ENCODE measurements around the gene SSB.

SSB gene

DNA sequence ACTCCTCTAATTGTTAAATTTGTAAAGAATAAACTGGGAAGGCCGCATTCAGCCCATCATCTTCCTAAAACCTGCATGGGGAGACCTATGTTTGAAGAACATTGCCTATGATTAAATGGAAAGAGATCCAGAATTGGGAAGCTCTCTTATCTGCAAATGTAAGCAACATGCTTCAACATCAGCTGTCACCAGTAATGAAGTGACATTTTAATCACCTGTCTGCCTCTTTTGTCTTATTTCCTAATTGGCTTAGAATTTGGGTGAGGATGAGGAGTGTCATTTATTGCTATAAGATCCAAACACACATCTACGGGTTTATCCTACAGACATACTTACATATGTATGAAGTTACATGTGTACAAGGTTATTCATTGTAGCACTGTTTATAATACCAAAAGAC, 26.0 kb upstream of the SSB start:
- ChIA-PET POLR2A (no interaction called here), CTCF (no interaction called here)
- TF ChIP-seq CTBP1 (IDR thresholded peaks at IDR 0.05; ENCODE audit: borderline replicate concordance): no peak
- TF ChIP-seq, protein P1, sequence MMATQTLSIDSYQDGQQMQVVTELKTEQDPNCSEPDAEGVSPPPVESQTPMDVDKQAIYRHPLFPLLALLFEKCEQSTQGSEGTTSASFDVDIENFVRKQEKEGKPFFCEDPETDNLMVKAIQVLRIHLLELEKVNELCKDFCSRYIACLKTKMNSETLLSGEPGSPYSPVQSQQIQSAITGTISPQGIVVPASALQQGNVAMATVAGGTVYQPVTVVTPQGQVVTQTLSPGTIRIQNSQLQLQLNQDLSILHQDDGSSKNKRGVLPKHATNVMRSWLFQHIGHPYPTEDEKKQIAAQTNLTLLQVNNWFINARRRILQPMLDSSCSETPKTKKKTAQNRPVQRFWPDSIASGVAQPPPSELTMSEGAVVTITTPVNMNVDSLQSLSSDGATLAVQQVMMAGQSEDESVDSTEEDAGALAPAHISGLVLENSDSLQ (IDR thresholded peaks at IDR 0.05): peak; percentile 54
- no peak for DNase-seq (ENCODE audit: extremely low spot score)

DNA sequence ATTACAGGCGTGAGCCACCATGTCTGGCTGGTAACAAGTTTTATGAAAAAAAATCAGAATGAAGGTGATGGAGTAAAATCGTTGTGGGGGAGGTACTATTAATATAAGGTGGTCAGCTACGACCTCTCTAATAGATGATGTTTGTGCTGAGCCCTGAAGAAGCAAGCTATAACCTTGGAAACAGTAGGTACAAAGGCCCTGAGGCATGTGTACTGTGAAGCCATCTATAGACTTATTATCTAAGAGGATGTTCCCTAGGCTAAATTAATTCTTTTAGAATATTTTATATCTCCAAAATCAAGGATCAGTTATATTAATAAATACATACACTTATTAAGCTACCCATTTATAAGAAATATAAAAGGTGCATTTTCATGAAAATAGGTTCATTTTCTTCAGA, 23.3 kb upstream of the SSB start:
- TF ChIP-seq, protein P1 (IDR thresholded peaks at IDR 0.05): no peak
- TF ChIP-seq FOXK2 (IDR thresholded peaks at IDR 0.05) (no peak), L3MBTL2 (conservative IDR thresholded peaks at IDR 0.05) (no peak), FOXA1 (IDR thresholded peaks at IDR 0.05) (no peak), ZNF384 (IDR thresholded peaks at IDR 0.05) (no peak), NFRKB (IDR thresholded peaks at IDR 0.05) (no peak), ELF4 (IDR thresholded peaks at IDR 0.05) (no peak)
- DNase-seq (ENCODE audit: extremely low spot score): no peak
- POLR2A ChIA-PET: no interaction called here
- CTCF ChIA-PET: interaction anchor here (1.5 kb wide), 1 partner anchor 15 kb away, joined by 5 read pairs; no protein-coding TSS in a partner anchor

DNA sequence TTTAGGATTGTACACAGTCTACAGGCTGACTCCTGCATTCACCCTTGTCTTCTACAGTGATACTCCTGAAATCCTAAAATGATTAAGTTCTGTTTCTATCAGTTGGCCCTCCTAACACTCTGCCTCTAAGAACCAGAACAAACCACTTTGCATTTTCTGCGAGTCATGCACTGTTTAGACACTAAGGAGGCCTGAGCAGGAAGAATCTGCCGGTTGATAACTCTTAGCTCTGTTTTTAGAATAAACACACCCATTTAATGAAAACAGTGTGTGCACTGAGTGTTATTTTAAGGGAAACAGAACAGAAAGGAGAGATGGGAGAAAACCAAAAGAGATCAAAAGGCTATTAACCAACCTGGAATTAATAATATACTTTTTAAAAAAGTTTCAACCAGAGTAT, 22.9 kb upstream of the SSB start:
- ChIA-PET POLR2A (no interaction called here), CTCF (interaction anchor here (1.5 kb wide), 1 partner anchor 14 kb away, joined by 5 read pairs; no protein-coding TSS in a partner anchor)
- DNase-seq (ENCODE audit: extremely low spot score): no peak
- TF ChIP-seq FOXK2 (IDR thresholded peaks at IDR 0.05): no peak
- no peak for TF ChIP-seq ZNF384 (IDR thresholded peaks at IDR 0.05)
- TF ChIP-seq NFRKB (IDR thresholded peaks at IDR 0.05): no peak
- TF ChIP-seq CTBP1 (IDR thresholded peaks at IDR 0.05; ENCODE audit: borderline replicate concordance): no peak
- TF ChIP-seq TARDBP (IDR thresholded peaks at IDR 0.05): no peak
- no peak for TF ChIP-seq LEF1 (IDR thresholded peaks at IDR 0.05; ENCODE audit: borderline replicate concordance)

DNA sequence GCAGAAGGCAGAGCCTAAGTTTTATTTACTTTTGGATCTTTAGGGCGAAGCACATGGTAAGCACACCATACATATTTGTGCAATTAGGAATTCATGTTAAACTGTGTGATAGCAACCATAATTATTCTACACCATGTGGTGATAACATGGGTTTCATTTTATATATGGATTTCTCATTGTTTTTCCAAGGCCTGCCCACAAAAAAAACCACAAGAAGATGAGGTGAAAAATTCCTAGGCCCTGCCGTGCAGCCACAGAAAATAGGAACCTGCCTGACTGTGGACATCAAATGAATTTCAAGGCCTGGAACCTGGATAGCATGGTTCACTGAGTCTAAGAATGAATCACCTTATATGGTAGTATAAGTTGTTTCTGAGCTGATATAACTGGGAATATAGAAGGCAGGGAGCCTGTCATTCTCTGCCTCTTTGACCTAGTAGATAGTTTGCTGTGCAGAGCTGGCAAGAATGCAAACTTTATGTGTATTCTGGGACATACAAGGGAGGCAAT, 22.4 kb upstream of the SSB start:
- ChIA-PET POLR2A (interaction anchor here (0.8 kb wide), 1 partner anchor 22 kb away, joined by 3 read pairs; the partner anchor contains the start of gene SSB), CTCF (no interaction called here)
- no peak for TF ChIP-seq FOXM1 (IDR thresholded peaks at IDR 0.05; ENCODE audit: borderline replicate concordance)
- TF ChIP-seq ZNF384 (IDR thresholded peaks at IDR 0.05): no peak
- TF ChIP-seq BHLHE40 (IDR thresholded peaks at IDR 0.05; ENCODE audit: borderline replicate concordance): no peak
- TF ChIP-seq FOXA1 (IDR thresholded peaks at IDR 0.05): no peak
- TF ChIP-seq, protein P1 (IDR thresholded peaks at IDR 0.05): no peak
- no peak for TF ChIP-seq TARDBP (IDR thresholded peaks at IDR 0.05)
- no peak for TF ChIP-seq NFRKB (IDR thresholded peaks at IDR 0.05)
- TF ChIP-seq LEF1 (IDR thresholded peaks at IDR 0.05; ENCODE audit: borderline replicate concordance): no peak
- no peak for TF ChIP-seq ARNT (IDR thresholded peaks at IDR 0.05)
- TF ChIP-seq SUZ12 (IDR thresholded peaks at IDR 0.05): no peak
- TF ChIP-seq FOXK2 (IDR thresholded peaks at IDR 0.05): no peak
- TF ChIP-seq L3MBTL2 (conservative IDR thresholded peaks at IDR 0.05): no peak
- TF ChIP-seq HDGF (IDR thresholded peaks at IDR 0.05; ENCODE audit: borderline replicate concordance): no peak
- no peak for TF ChIP-seq CTBP1 (IDR thresholded peaks at IDR 0.05; ENCODE audit: borderline replicate concordance)
- no peak for TF ChIP-seq ELF4 (IDR thresholded peaks at IDR 0.05)
- DNase-seq (ENCODE audit: extremely low spot score): no peak

DNA sequence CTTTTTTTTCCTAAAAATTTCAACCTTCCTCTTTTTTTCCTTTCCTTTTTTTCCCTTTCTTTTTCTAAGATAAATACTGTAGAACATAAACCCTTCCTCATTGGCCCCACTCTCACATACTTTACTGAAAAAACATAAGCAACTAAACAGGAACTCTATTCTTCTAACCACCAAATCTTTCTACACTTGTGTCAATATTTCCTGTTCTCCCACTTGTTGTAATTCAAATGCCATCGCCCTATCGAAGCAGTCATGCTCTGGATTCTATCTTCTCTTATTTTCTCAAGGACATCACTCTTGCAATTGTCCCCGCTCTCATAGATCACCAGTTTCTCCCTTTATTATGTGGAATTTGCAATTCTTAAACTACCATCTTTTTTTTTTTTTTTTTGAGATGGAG, 20.2 kb upstream of the SSB start:
- TF ChIP-seq ZNF384 (IDR thresholded peaks at IDR 0.05): no peak
- TF ChIP-seq, protein P1 (IDR thresholded peaks at IDR 0.05): no peak
- TF ChIP-seq CTBP1 (IDR thresholded peaks at IDR 0.05; ENCODE audit: borderline replicate concordance): no peak
- no peak for TF ChIP-seq FOXK2 (IDR thresholded peaks at IDR 0.05)
- no peak for TF ChIP-seq LEF1 (IDR thresholded peaks at IDR 0.05; ENCODE audit: borderline replicate concordance)
- TF ChIP-seq NFRKB (IDR thresholded peaks at IDR 0.05): no peak
- no peak for TF ChIP-seq SUZ12 (IDR thresholded peaks at IDR 0.05)
- TF ChIP-seq HDGF (IDR thresholded peaks at IDR 0.05; ENCODE audit: borderline replicate concordance): no peak
- no peak for TF ChIP-seq TARDBP (IDR thresholded peaks at IDR 0.05)
- TF ChIP-seq ELF4 (IDR thresholded peaks at IDR 0.05): no peak
- TF ChIP-seq SP1 (IDR thresholded peaks at IDR 0.05): no peak
- no peak for TF ChIP-seq FOXA1 (IDR thresholded peaks at IDR 0.05)
- no peak for TF ChIP-seq FOXM1 (IDR thresholded peaks at IDR 0.05; ENCODE audit: borderline replicate concordance)
- TF ChIP-seq ARNT (IDR thresholded peaks at IDR 0.05): no peak
- TF ChIP-seq BHLHE40 (IDR thresholded peaks at IDR 0.05; ENCODE audit: borderline replicate concordance): no peak
- no peak for TF ChIP-seq L3MBTL2 (conservative IDR thresholded peaks at IDR 0.05)
- ChIA-PET POLR2A (no interaction called here), CTCF (no interaction called here)
- no peak for DNase-seq (ENCODE audit: extremely low spot score)

DNA sequence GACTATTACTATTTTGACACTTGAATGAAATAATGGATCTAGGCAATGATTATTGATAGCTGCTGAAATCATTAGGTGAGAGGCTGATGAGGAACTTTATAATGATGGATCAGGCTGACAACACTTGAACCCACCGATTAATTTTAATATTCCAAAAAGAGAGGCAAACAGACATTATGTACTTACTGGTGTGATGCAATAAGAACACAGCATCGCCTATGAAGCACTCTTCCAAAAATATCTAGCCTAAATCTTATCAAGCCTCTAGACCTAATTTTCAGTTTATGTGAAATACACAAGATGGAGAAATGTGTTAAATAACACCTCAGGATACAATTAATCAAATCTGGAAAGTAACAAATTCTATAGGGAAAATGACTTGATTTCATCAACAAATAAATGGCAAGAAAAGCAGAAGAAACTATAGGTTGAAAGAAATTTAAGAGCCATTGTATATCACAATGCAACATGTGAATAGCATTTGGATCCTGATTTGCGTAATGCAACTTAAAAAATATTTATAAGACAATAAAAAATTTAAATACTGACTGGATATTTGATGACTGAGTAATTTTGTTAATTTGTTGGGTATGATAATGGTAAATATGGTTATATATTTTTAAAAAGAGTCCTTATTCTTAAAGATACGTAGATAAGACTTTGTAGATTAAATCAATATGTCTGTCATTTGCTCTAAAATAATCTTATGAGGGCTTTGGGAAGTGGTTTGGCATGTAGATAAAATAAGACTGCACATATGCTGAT, 17.2 kb upstream of the SSB start:
- ChIA-PET POLR2A (no interaction called here), CTCF (no interaction called here)
- TF ChIP-seq, protein P1 (IDR thresholded peaks at IDR 0.05): no peak
- no peak for TF ChIP-seq FOXM1 (IDR thresholded peaks at IDR 0.05; ENCODE audit: borderline replicate concordance)
- TF ChIP-seq LEF1 (IDR thresholded peaks at IDR 0.05; ENCODE audit: borderline replicate concordance): no peak
- TF ChIP-seq SP1 (IDR thresholded peaks at IDR 0.05): no peak
- no peak for TF ChIP-seq BHLHE40 (IDR thresholded peaks at IDR 0.05; ENCODE audit: borderline replicate concordance)
- no peak for TF ChIP-seq FOXK2 (IDR thresholded peaks at IDR 0.05)
- TF ChIP-seq FOXA1 (IDR thresholded peaks at IDR 0.05): no peak
- no peak for TF ChIP-seq ZNF384 (IDR thresholded peaks at IDR 0.05)
- TF ChIP-seq NFRKB (IDR thresholded peaks at IDR 0.05): no peak
- no peak for TF ChIP-seq SUZ12 (IDR thresholded peaks at IDR 0.05)
- TF ChIP-seq L3MBTL2 (conservative IDR thresholded peaks at IDR 0.05): no peak
- no peak for TF ChIP-seq ELF4 (IDR thresholded peaks at IDR 0.05)
- no peak for TF ChIP-seq HDGF (IDR thresholded peaks at IDR 0.05; ENCODE audit: borderline replicate concordance)
- no peak for TF ChIP-seq TARDBP (IDR thresholded peaks at IDR 0.05)
- TF ChIP-seq CTBP1 (IDR thresholded peaks at IDR 0.05; ENCODE audit: borderline replicate concordance): no peak
- no peak for DNase-seq (ENCODE audit: extremely low spot score)

All from HEK293T (cell line).